ENCODE measurements around the gene KSR2.

The KSR2 gene

DNA sequence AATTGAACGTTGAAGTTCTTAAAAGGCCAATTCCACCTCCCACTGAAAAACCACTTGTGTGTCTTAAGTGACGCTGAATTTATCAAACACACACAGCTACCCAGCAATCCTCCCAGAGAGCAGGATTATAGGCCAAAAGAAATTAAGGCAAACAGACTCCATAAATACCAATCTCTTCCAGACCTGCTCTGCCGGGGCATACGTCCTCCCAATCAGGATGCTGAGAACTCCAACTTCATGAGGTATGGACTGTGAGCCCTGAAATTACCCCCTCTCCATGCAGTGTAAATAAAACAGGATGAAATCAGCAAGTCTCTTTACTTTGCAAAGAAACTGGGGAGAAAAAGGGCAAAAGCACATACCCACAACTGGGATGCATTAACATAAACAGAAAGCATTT lies 265.2 kb downstream of the KSR2 start:
- Histone ChIP-seq H3K27me3 (no peaks in the 10 kb centered on the region), H3K9me3 (no peaks in the 10 kb centered on the region), H3K4me1 (no peaks in the 10 kb centered on the region), H3K27ac (no peak overlapping the region), H3K4me3 (no peak overlapping the region), H3K36me3 (no peaks in the 10 kb centered on the region)
- intact Hi-C loops (cut with DNase I; ENCODE audit: low total_unique reads) = no loop called here
- TF ChIP-seq, protein P1, sequence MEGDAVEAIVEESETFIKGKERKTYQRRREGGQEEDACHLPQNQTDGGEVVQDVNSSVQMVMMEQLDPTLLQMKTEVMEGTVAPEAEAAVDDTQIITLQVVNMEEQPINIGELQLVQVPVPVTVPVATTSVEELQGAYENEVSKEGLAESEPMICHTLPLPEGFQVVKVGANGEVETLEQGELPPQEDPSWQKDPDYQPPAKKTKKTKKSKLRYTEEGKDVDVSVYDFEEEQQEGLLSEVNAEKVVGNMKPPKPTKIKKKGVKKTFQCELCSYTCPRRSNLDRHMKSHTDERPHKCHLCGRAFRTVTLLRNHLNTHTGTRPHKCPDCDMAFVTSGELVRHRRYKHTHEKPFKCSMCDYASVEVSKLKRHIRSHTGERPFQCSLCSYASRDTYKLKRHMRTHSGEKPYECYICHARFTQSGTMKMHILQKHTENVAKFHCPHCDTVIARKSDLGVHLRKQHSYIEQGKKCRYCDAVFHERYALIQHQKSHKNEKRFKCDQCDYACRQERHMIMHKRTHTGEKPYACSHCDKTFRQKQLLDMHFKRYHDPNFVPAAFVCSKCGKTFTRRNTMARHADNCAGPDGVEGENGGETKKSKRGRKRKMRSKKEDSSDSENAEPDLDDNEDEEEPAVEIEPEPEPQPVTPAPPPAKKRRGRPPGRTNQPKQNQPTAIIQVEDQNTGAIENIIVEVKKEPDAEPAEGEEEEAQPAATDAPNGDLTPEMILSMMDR (IDR thresholded peaks at IDR 0.05) = no peak
- DNase-seq = no peak

DNA sequence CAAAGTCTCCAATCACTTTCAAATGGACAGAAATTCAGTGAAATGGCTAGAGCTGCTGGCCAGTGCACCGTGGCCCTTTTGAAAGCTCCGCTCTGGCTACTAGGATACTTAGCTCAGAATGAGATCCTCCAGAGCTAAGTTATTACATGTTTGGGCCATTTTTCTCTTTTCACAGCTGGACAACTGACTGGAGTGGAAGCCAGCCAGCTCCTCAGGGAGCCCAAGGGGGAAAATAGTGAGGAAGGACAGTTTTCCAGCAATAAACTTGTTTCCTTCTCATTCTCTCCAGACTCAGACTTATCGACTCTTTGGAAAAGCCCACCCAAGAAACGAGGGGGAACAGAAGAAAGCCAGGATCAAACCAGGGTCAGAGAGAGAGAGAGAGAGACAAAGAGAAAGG lies 266.0 kb downstream of the KSR2 start:
- no peaks in the 10 kb centered on the region for H3K4me1 ChIP-seq
- TF ChIP-seq, protein P1 (IDR thresholded peaks at IDR 0.05) = no peak
- DNase-seq = no peak

DNA sequence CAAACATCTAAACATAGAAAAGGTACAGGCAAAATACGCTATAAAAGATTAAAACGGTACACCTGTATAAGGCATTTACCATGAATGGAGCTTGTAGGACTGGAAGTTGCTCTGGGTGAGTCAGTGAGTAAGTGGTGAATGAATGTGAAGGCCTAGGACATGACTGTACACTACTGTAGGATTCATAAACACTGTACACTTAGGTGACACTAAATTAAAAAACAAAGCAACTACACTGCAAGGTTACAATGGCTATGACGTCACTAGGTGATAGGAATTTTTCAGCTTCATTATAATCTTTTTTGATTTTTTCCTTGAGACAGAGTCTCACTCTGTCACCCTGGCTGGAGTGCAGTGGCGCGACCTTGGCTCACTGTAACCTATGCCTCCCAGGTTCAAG lies 269.2 kb downstream of the KSR2 start:
- TF ChIP-seq, protein P1 (IDR thresholded peaks at IDR 0.05) = no peak
- no peaks in the 10 kb centered on the region for H3K27me3 ChIP-seq
- H3K4me1 ChIP-seq = no peaks in the 10 kb centered on the region
- intact Hi-C loops (cut with DNase I; ENCODE audit: low total_unique reads) = no loop called here
- H3K36me3 ChIP-seq = no peaks in the 10 kb centered on the region
- no peak overlapping the region for H3K4me3 ChIP-seq
- H3K27ac ChIP-seq = no peak overlapping the region
- H3K9me3 ChIP-seq = no peaks in the 10 kb centered on the region
- no peak for DNase-seq

More for the DNA sequence above, 266.0 kb downstream of the KSR2 start:
- Histone ChIP-seq H3K9me3 (no peaks in the 10 kb centered on the region), H3K36me3 (no peaks in the 10 kb centered on the region), H3K27me3 (no peaks in the 10 kb centered on the region), H3K4me3 (no peak overlapping the region), H3K27ac (no peak overlapping the region)
- intact Hi-C loops (cut with DNase I; ENCODE audit: low total_unique reads) = no loop called here

DNA sequence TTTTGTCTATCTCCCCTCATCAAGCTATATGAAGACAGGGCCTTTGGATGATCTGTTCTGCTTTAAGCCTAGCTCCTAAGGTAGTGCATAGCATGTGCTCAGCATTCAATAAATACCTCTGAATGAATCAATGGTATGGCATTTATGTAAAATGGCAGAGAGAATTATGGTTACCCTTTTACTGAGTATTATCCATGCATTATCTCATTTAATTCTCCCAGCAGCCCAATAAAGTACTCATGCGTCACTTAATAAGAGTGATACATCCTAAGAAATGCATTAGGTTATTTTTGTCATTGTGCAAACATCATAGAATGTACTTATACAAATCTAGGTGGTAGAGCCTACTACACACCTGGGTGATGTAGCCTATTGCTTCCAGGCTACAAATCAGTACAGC lies 269.7 kb downstream of the KSR2 start:
- intact Hi-C loops (cut with DNase I; ENCODE audit: low total_unique reads) = no loop called here
- no peaks in the 10 kb centered on the region for H3K4me1 ChIP-seq
- H3K27ac ChIP-seq = no peak overlapping the region
- TF ChIP-seq, protein P1 (IDR thresholded peaks at IDR 0.05) = no peak
- no peaks in the 10 kb centered on the region for H3K9me3 ChIP-seq
- DNase-seq = no peak
- H3K4me3 ChIP-seq = no peak overlapping the region
- H3K36me3 ChIP-seq = no peaks in the 10 kb centered on the region
- no peaks in the 10 kb centered on the region for H3K27me3 ChIP-seq

DNA sequence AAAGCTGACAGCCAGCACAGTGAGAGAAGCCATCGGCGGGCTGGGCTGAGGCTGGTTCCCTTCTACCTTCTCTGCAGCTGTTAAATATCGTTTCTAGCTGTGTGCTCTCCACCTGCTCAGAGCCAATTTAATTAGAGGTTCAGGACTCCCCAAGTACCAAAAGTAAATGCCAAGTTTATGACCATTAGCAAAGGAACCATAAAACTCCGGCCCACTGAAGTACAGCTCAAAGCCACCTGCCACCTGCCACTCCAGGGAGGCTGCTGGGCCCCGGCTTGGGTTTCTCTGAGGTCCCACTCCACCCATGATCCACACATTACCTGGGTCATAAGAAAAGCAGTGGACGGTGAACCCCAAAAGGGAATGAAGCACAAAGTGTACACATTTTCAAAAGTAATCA lies 272.8 kb downstream of the KSR2 start:
- no peak for DNase-seq
- no peak overlapping the region for H3K4me3 ChIP-seq
- no peaks in the 10 kb centered on the region for H3K36me3 ChIP-seq
- H3K27me3 ChIP-seq = no peaks in the 10 kb centered on the region
- intact Hi-C loops (cut with DNase I; ENCODE audit: low total_unique reads) = no loop called here
- H3K9me3 ChIP-seq = no peaks in the 10 kb centered on the region
- TF ChIP-seq, protein P1 (IDR thresholded peaks at IDR 0.05) = no peak
- no peak overlapping the region for H3K27ac ChIP-seq
- H3K4me1 ChIP-seq = no peaks in the 10 kb centered on the region

DNA sequence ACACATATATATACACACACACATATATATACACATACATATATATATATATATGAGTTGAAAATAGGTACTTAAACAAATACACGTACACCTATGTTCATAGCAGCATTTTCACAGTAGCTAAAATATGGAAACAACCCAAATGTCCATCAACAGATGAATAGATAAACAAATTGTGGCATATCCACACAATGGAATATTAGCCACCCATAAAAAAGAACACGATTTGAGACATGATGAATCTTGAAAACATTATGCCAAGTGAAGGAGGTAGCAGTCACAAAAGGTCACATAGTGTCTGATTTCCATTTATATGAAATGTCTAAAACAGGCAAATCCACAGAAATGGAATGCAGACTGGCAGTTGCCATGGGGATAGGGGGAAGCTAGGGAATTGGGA lies 276.3 kb downstream of the KSR2 start:
- Histone ChIP-seq H3K4me3 (no peak overlapping the region), H3K9me3 (no peaks in the 10 kb centered on the region), H3K27ac (no peak overlapping the region), H3K36me3 (no peaks in the 10 kb centered on the region), H3K4me1 (no peaks in the 10 kb centered on the region), H3K27me3 (no peaks in the 10 kb centered on the region)
- DNase-seq = no peak
- TF ChIP-seq, protein P1 (IDR thresholded peaks at IDR 0.05) = no peak
- intact Hi-C loops (cut with DNase I; ENCODE audit: low total_unique reads) = no loop called here
